ENCODE data around the gene PTPN14.

PTPN14 gene

DNA sequence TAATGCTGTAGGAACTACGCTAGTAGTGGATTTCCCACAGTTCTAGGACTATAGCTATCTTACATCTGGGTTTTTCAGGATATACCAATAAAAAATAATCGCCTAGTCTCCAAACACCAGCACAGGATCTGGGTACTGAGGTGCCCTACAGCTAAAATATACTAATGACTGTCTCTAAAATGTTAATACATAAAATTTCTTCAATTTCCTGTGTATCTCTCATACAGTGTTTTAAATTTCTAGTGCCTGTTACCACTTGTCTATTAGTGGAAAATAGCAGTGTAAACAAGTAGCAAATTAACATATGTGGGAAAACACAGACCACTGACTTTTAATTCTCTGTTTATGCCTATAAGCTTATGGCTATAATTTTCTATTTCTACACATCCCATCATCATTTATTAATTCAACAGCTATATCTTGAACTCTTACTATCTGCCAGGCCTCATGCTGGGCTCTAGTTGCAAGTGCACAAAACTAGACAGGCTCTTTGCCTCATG is 16.1 kb upstream of the PTPN14 start:
- FAIRE-seq = no peak

DNA sequence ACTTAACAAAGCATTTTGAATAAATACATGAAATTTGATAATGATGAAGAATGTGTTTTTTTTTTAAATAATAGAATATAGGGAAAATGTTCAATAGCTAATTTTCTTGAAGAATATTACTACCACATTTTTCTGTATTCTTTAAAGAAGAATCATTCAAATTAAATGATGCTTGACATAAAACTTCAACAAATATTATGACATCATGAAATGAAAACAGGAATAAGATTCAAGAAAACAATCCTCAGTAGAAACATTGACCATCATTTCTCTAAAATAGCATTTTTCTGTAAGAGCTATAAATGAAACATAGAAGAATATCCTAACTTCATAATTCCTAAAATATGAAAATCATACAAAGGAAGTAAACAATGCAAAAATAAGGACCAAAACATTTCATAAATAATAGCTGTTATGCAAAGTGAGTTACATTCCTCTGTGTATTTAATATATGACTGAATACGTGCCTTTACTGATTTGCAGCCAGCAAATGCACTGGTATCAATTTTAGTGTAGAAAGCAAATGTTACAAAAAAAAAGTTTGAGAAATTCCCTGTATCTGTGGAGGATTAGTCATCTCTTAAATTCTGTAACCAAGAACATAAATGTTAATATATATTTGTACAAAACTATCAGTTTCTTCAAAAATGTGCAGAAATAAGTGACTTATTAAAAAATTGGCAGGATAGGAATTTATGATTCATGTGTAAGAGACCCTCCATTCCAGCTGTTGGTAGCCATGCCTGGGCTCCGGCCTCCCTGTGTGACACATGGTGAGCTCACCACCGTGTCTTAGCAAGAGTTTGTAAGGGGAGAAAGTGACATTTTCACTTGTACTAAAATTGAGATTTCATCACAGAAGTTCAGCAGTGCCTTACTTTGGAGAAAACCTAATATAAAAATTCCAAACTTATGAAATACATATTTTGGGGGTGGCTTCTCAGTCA is 15.0 kb upstream of the PTPN14 start:
- peak; percentile 77 for FAIRE-seq

DNA sequence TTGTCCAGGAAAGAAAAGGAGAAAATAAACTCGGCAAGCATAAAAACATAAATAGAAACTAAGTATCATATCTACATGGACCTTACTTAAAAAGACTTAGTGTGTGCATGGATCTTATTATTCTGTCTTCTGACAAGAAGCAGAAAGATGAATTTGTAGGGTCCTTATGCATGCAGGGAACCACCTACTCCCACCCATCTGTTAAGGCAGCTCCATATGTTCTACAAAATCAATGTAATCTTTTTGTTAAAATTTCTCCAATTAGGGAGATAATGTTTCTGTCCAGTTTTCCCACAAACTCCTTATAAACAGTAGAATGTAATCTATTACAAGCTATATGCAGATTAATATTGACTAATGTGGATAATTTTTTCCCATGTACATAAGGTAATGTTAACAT is 13.9 kb upstream of the PTPN14 start:
- no peak for FAIRE-seq

DNA sequence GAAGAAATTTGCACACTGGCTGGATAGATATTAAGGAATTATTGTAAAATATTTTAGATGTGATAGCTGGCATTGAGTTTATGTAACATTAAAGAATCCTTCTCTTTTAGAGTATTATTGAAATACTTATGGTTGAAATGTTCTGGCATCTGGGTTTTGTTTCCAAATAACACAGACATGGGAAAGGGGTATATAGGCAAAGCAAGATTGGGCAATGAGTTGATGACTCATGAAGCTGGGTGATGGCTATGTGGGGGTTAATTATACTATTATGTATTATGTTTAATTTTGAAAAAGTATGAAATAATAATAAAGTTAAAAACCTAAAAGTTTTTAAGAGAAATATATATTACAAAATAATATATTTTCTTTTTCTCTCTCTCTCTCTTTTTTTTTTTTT is 12.5 kb upstream of the PTPN14 start:
- FAIRE-seq = peak; percentile 13

DNA sequence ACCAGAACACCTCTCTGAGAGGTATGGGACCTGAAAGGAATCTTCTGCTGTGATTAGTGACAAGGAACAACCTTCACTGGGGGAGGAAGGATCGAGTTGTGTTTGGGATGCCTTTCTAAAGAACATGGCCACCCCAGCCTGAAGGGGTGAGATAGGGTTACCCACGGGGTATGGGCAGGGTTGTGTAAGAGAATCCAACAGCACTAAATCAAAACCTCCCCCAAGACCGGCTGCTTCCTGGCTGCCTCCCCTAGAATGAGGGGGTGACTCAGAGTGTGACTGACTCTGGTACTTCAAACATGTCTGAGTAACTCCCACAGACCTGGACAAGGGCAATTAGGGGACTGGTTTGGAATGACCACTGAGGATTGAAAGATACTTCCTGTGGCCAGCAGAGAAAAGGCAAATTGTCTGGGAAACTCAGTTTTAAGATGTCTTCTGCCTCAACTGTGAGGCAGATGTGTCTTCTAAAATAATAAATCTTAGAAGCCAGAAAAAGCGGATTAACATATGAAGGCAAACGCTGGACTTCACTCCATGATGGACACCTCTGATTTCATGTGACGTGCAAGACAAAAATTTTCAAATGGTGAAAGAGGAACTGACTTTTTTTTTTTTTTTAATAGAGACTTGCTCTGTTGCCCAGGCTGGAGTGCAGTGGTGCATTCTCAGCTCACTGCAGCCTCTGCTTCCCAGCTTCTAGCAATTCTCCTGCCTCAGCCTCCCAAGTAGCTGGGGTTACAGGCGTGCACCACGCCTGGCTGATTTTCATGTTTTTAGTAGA is 6.7 kb upstream of the PTPN14 start:
- FAIRE-seq = no peak

DNA sequence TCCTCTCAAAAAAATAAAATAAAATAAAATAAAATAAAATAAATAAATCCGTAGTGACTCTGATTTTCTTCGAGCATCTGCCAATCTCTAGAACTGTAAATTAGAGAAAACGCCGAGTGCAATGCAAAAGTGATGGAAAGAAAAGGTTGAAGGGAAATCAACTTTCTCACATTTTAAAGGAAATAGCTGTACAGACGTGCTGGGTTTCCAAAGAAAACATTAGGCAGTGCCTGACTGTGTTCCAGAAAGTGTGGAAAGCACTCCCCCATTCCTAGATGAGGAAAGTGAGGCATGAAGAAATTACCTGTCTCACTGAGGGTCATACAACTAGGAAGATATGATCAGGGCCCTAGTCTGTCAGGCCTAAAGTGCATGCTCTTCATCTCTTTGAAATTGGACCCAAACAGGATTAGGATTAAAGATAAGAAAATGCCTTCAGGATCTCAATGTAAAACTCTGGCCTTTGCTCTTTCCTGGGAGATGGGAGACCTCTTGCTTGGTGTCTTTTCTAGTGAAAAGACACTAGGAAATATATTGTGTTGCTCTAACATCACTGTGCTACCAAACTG is 1.8 kb upstream of the PTPN14 start:
- no peak for FAIRE-seq

DNA sequence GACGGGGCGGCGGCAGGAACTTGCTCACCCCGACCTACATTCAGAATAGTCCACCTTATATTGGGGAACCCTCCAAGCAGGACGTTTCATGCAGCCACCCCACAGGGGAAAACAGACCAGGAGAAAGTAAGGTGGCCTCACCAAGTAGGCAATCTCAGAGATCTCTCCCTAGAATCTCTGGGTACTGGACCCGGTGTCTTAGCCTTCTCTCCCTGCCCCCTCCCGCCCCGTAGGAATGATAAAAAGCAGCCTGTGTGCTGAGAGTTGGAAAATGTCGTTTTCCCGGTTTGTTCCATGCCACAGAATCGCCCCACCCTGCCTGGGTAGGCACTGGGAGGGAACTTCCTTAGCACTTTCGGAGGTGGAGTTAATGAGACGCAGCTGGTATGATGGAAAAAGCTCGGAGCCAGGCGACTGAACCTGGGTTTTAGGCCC is 789 bp upstream of the PTPN14 start:
- peak; percentile 95 for FAIRE-seq

DNA sequence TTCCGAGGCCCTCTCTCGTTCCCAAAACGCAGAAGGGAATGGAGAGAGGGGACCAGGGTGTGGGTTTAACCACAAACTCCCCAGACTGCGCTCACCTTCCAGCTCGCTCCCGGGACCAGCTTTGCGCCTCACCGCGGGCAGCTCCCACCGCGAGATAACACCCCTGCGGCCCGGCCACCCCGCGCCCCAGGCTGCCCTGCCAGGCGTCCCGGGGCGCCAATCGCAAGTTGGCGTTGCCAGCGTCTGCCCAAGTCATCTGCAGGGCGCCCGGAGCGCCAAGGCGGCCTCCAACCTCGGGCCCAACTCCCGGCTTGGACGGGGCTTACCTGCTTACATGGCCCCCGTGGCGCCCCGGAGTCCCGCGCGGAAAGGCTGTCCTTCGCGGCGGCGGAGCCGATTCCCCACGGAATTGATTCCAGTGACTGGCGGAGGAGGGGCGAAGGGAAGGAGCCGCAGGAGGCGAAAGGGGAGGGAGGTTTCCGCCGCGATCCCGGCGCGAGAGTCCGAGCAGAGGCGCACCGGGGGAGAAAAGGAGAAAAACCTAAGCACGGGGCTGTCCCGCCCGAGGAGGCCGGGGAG is 456 bp downstream of the PTPN14 start:
- FAIRE-seq = no peak

DNA sequence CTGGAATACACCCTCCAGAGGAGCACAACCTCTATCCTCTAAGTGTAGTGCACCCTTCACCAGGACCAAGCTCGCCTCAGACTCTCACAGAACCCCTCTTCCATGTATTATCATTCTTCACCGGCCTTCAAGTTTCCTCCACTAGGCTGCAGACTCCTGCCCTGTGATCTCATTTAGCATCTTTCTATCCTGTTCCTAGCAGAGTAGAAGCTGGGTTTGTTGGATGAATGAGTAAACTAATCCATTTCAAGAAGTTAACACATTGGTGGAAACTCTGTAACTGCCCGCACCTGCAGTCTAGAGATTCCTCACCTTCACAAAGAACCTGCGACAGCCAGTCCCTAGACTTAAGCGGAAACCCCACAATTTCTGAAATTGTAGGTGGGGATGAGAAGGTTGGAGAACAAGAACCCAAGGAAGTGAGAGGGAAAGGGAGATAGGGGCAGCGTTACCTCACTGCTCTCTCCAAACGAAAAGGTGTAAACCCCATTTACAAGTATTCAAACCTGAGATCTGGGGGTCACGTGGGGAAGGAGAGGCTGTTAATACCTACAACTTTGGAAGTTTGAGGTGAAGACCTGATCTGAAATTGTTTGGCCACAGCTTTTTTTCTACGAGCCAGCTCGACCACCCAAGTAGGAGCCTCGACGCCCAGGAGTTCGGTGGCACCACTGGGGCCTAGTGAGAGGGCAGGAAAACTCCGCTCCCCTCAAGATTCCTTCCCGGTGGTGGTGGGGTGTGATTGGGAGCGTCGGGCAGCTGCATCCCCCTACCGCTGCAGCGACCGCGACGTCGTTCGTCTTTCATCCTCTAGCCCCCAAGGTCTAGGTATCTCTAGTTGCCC is 1.2 kb downstream of the PTPN14 start:
- no peak for FAIRE-seq

DNA sequence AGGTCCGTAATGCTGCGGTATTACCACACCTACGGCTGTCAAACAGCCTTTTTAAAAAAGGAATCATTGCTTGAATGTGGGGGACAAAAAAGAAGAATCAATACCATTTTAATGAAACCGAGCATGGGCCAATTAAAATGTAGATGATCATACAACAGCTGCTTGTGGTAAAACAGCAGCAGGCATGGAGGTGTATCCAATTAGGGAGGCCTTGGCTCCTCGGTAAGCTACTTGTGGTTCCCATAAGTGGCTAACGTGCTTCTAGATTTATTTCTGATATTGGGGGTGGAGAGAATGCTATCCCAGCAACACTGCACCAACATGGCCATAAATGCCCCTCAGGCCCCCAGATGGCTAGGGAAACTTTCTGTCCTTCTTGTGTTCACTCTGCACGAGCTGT is 1.8 kb downstream of the PTPN14 start:
- FAIRE-seq = no peak

DNA sequence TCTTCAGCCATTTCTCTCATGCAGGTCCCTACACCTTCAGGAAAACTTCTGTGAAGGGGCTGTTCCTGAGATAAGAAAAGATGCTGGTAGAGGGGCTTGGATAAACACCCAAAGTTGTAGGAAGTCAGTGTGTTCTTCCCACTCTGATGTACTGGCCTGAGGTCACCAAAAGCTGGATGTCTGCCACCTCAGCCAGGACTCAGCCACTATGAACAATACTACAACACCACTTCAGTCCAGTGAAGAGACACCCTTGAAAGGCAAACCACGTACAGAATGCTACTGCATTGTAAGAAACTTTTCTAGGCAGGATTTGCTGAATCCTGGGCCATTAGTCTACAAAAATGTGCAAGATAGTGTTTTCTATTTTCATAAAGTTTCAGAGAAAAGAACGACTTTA is 2.4 kb downstream of the PTPN14 start:
- FAIRE-seq = no peak

DNA sequence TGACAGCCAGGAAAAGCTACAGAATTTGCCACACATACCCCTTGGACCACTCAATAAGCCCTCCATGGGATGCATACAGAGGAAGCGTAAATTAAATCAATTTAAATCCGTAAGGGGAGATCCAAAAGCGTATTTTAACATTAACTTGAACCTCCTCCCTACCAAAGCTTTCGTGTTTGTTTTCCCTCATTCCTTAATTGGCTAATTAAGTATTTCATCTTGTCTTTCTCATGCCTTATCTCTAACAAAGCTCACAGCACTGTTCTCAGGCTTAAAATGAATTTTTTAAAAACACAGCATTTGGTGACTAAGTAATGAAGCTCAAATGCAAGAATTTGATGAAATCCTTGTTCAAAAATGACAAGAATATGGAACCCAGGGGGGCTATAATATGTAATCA is 3.1 kb downstream of the PTPN14 start:
- no peak for FAIRE-seq

DNA sequence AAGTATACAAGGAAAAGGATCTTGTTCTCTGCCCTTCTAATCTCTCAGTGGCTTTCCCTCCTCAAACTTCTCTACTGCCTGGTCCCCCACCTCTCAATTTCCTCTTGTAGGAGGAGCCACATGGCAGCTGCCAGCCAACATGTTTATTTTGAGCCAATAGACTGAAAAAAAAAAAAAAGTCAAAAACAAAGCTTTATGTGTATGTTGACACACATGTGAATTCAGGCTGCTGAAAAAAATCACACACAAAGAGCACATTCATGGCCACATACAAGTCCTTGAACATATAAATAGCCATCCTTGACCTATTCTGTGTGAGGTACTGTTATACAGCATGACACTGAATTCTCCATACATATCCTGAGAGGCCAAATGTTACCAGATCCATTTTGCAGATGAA is 3.7 kb downstream of the PTPN14 start:
- FAIRE-seq = no peak

DNA sequence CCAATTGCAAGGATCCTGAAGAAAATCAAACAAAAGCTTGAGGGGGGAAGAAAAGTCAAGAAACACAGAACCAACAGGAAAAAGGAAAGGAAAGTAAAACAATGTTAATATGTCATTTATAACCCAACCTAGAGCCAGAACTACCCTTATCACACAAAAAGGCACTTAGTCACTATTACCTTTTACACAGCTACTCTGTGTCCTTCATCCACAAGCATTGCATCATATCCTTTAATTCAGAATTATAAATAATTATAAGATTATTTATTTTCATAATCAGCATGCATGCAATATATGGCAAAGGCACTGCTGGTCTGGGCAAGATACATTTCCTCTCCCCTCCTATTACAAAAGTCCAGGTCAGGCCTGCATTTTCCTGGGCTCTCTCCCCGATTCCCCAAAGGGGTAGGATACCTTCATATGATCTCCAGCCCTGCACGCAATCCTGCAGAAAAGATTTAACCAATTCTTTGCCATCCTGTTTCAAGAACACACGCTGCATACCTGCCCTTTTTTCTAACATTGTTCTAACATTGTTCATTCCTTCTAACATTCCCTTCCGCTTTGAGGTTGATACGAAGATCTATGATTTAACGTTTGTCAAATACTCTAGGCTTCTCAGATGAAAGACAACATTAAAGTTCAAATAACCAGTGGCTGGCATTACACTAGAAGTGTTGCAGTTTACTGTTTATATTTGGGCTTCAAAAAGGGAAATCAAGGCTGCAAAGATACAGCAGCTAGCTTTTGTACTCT is 4.3 kb downstream of the PTPN14 start:
- no peak for FAIRE-seq

DNA sequence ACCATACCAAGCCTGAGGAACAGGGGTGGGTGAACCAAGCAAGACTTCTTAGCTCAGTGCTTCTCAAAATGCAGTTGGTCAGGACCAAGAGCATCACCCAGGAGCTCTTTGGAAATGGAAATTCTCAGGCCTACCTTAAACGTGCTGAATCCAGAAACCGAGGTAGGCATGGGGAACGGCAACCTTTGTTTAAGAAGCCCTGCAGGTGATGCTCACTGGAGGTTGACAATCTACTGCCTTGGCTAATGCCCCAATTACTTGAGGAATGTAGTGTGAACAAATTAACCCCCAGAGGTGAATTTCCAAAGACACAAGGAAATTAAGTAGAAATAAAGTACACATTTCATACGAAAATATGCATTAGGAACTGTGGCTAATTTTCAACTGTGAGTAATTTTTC is 5.3 kb downstream of the PTPN14 start:
- FAIRE-seq = no peak

DNA sequence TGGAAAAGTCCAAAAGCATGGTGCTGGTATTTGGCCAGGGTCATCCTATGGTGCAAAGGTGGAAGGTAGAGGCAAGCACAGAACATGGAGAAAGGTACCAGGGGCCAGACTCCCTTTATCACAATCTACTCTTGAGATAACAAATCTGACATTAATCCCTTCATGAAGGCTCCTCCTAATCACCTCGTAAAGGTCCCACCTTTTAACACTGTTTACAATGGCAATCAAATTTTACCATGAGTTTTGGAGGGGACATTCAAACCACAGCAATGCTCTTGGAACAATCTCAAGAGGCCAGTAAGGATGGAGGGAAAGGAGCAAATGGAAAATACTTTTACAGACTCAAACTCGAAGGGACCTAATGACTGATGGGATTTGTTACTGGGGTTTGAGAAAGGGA is 6.1 kb downstream of the PTPN14 start:
- no peak for FAIRE-seq

DNA sequence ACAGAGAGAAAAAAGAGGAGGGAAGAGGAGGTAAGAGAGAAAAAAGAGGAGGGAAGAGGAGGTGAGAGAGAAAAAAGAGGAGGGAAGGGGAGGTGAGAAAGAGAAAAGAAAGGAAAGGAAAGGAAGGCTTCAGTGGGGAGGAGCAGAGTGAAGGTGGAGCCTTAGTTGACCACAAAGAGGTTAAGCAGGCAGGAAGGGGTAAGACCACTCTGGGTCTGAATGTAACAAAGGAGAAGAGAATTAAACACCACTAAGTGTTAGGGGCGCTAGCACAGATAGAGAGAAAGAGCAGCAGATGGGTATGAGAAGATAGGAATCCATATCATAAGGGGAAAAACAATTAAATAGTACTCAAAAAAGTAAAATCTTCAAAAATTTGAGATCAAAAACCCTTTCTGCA is 6.6 kb downstream of the PTPN14 start:
- no peak for FAIRE-seq

DNA sequence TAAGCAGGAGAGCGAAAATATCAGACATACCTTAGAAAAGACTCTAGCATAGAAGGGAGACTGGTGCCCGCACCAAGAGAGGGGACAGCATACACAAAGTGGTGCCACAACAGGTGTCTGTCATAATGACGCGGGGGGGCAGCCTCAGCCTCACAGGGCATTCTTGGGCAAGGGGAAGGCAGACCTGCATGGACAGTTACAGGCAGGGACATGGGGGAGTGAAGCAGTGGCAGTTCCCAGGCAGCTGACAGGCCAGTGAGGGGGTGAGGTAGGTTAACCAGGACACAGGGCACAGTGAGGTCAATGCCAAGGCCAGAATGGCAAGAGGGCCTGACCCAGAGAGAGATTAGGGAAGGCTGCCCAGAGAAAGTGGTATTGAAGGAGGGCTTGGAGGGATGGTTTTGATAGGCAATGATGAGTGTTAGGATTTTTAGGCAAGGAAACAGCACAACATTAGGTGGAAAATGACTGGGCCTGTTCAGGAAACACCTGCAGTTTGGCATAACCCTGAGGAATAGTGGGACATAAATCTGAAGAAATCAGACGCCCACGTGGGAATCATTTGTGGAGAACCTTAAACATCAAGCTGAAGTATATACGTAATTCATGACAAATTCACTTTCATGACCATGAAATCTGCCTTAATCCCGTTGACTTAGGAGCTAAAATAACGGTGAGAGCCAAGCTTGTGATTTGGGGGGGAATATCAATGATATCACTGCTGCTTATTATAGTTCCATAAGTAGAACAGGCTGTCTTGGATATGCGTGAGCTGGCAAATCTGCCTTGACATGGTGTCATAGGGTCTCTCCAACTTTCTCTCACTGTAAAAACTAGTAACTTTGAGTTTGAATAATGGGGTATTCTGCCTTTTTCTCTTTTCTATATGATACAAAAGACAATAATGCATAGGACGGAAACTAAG is 8.9 kb downstream of the PTPN14 start:
- FAIRE-seq = no peak

DNA sequence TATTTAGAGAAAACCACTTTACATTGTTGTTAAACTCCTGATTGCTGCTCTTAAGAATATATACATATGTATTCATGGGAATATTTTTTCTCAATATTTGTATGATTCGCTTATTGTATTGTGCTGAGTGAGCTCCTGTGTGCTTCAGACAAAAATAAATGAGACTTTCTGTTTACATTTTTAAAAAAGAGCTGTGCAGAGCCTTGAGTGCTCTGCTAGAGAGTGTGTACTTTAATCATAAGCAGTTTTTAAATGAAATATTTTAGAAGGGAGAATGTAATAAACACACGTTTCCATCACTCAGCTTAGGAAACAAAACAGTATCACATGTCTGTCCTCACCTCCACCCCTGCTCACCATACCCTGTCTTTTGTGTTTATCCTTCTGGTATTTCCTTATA is 9.7 kb downstream of the PTPN14 start:
- FAIRE-seq = no peak

DNA sequence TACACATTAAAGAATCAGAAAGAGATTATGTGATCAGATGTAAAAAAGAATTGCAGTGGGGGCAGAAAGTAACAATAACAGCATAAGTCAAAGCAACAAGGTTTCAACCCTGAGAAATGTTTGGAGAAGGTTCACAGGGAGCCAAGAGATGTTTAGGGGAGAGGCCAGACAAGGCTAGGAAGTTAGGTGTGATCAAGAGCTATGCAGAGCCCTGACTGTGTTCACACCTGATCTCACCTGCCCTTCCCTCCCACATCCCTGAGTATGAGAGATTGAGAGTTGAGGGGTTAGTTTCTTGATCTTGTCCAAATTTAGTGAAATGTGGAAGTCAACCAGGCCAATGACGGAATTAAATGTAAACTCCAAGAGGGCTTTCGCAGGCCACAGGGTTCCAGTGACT is 10.2 kb downstream of the PTPN14 start:
- no peak for FAIRE-seq

All from G401.6 (cell line).